ENCODE results near the gene ING2.

Gene ING2

DNA sequence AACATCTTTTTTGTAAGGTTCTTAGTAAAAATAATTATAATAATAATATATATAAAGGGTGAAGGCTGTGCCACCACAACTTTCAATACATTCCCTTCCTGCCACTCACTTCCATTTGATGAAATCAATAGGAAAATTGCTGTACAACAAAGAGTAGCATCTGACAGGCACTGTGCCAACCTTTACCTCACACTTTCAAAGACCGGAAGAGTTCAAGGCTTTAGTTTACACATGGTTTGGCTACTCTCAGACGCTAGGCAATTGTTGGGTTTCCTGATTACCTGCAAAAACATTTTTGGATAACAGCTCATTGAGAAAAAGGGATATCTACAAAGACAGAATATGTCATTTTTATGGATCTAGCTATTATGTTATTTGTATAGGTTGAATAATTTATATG is 5.5 kb upstream of the ING2 start:
- DNase-seq, result no peak

DNA sequence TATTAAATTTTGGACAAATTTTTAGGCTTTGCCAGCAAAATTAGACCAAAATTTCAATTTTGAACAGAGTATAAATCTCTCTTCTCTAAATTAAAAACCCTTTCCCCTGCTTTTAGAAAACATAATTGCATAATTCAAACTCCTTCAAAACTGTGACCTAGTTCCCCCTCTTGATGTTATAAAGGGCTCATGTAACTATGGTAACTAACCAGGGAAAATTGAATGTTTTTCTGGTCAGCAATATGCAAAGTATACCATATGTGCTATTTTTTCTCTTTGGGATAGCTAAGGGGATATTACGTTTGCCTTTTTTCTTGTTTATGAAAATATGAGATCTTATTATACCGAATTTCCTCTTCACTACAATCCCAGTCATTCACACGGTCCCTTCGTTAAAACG is 5.1 kb upstream of the ING2 start:
- DNase-seq, result no peak

DNA sequence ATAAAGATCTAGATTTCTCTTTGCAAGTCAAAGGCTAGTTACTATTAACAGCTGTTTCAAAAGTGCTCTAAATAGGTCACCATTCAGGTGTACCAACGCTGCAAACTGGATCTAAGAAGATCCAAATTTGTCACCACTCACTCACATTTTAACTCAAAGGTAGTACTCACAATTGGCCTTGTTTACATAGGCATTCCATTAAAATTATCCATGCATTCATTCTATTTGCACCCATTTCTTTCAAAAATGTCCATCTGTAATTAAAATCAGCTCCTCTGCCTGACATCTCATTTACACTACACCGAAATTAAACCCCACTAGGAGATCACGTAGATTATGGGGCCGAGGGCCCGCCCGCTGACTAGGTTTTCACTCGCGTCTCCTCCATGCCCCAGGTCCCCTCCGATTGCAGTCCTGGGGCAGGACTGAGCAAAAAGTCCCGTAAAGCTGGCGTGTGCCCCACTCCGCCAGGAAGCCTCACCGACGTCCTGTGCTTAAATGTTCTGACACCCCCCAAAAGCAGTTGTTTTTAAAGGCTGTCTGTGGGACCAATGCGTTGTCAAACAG is 1.3 kb upstream of the ING2 start:
- peak in 13 of 56 donors; percentile 29 to 74 (median 52) for DNase-seq

DNA sequence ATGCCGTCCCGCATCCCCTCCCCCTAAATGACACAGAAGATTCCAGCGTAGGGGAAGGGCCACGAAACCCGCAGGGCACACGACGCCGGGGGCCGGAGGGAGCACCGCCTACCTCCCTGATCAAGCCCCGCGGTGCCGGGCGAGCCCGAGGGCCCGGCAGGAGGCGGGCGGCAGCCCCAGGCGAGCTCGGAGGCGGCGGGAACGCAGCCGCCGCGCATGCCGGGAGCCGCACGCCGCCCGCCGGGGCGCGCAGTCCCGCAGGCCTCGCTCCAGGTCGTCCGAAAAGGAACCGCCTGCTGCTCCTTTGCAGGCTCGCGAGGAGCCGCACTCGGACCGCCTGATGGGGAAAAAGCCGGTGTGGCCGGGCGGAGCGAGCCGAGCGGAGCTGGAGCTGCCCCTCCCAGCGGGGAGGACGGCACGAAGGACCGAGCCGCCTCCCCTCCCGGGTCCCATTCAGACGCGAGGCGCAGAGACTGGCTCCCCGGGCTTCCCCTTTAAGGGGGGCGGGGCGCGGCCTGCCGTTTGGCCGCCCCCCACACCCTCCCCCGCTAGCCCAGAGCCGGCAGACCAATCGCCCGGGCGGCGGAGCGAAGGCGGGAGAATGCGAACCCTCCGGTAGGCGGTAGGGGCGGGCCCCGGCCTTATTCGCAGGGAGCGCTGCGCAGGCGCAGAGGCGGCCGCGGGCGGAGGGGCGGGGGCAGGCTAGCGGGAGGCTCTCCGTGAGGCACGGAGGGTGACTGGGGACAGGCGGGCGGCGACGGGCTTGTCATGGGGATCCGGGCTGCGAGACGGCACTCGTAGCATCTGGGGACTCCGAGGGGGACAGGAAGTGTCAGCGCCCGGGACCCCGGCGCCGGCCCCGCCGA is 561 bp upstream of the ING2 start:
- peak; percentile 69 to 99 (median 97) for DNase-seq

DNA sequence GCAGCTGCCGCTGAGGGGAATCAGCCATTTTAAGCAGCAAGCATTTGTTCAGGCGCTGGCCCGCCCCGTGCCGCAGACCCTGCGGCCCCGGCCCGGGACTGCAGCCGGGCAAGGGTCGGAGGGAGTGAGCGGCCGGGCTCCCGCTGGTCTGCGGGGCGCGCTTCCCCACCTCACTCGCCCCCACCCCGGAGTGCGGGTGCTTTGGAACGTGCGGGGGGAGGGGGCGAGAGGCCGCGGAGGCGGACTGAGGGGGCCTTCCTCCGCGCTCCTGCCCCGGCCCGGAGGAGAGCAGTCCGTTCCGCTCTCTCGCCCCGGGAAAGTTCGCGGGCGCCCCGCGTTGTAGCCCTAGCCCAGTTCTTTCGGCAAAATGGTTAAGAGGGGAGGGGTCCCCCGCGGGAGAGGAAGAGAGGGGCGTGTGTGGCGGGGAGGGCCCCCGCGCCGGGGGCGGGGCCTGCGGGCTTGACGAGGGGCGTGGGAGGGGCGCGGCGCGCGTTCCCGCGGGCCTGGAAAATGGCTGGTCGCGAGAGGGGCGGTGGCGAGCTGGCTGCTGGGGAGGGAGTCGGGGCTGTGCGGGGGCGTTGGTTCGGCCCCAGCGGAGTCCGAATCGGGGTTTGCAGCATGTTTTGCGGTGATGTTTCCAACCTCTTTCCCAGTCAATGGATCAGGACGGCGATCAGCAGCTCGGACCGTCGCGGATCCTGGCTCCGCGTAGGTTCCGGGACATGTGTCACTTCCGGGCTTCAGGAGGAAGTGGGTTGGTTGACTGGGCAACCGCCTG is 942 bp downstream of the ING2 start:
- DNase-seq, result peak; percentile 58 to 98 (median 90)

DNA sequence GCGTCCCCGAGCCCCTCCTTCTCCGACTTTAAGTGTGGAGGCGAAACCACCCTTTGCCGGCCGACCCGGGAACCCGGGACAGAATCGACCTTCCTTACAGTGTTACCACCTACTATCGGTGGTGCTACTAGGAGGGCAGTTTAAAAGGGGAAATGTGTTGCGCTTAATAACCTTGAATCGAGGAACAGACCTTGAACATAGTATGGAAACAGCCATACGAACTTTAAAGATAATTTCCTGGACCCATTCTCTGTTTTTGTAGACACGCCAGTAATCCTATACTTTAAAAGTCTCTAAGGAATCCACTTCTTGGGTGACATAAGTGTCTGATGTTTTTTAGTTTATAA is 1.5 kb downstream of the ING2 start:
- DNase-seq, result no peak

DNA sequence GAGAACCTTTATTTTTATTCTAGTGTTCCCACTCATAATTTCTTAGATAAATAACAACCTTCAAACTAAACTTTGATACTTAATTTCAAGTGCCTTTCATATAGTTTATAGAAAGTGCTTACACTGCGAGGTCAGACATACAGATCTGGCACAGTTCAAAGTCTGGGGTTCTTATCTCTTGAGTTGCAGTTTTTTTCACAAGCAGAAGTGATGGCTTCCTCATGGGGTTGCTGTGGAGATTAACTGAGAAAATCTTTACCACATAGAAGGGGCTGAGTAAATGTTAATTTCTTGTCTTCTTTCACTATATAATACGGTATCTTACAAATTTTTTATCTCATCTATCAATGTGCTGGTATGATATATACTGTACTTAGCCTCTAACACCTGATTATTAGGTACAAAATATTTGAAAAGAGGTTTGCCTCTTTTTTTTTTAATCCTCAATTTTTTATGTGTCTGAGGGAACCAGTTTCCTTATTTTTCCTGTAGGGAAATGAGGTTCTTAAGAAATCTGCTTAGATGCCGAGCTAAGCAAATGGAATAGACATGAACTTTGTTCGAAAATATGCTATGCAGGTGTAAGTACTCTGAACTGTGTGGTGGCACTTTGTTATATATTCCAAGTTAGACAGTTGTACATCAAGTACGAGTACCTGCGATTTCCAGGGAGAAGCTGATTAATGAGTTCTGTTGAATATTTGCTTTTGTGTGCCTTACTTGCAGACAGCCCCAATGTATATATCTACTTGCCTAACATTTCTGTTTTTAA is 3.3 kb downstream of the ING2 start:
- no peak for DNase-seq

DNA sequence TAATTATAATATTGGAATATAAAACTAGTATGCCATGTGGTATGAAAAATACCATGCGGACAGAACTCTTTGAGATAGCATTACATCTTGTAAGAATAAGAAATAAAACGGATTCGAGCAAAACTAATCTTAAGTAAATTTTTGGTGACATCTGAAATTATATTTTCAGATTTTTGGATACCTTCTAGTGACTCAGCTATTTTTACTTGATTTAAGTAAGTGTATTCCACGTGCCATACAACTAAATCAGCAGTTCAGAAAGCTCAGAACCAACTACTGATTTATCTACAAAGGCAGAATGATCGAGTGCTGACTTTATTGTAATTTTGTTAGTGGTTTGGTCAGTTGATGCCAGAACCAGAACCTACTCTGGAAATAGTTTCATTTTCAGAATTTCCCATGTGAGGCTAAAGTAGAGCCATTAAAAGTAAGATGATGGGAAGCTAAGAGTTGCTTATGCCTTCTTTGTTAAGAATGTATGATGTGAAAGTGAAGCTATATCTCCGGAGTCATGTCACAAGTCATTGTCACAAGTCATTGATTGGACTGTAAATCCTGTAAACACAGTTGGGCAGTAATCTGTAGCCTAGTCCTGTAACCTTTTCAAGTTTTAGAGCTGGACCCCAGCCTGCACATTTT is 4.0 kb downstream of the ING2 start:
- DNase-seq, result no peak

DNA sequence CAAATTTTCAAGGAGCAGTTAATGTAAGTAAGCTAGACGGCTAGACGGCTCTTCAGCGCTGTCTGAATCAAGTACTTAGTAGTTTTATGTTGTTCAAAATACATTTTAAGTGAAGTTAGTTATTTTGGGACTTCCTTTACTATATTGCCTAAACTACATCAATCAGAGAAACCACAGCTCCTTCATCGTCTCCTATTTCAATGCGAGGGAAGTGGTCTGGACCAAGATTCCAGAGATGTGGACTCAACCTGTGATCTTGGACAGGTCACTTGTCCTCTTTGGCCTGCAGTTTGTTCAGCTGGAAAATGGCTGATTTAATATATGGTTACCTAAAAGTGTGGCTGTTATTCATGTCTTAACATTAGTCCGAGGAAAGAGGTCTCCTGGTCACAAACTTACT is 10.6 kb downstream of the ING2 start:
- DNase-seq, result no peak

DNA sequence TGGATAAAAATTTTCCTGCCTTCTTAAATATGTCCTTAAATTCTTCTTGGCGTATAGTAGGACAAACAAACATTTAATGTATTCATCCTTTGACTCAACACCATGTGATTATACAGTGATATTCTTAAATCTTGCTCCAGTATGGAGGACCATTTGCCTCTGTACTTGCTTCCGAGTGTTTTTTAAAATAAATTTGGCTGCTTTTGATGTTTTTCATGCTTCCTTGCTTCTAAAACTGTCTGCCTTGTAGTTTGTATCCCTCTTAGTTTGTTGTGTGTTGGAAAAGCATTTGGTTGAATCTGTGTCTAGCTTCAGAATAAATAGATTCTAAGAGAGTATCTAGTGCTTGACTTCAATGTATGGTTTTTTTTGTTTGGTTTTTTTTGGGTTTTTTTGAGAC is 12.3 kb downstream of the ING2 start:
- no peak for DNase-seq

DNA sequence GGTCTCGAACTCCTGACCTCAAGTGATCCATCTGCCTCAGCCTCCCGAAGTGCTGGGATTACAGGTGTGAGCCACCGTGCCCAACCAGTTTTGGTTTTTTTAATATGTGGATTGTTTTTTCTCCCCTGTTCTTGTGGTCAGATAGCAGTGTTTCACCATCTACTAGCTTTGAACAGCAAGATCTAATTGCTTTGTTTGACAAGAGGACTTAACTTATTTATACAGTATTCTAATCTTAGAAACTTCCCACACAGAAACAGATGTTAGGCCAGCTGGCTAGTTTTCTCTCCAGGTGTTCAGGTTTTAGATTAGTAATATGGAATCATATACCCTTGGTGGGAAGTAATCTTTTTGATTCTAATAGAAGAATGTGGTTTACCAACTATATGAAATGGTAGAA is 12.9 kb downstream of the ING2 start:
- DNase-seq, result no peak

DNA sequence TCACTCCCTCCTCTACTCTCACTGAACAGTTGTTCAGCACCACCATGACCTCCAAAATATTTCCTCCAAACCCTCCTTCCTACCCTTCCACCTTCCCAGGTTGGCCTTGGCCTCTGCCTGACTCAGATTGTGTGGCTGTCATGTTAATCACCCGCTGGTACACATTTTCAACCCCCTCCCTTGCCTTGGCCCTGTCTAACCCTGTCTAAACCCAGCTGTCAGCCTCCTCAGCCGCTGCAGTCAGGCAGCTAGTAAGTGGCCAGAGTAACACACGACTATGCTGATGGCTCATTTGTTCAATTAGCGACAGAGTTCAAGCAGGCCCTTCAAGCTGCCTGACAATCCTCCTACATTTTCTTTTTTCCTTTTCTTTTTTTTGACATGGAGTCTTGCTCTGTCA is 18.0 kb downstream of the ING2 start:
- no peak for DNase-seq

DNA sequence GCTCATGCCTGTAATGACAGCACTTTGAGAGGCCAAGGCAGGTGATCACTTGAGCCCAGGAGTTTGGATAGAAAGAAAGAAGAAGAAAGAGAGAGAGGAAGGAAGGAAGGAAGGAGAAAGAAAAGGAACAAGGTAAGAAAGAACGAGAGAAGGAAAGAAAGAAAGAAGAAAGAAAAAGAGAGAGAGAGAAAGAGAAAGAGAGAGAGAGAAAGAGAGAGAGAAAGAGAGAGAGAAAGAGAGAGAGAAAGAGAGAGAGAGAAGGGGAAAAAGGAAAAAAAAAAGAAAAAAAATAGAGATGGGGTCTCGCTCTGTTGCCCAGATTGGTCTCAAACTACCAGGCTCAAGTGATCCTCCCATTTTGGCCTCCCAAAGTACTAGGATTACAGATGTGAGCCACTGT is 22.5 kb downstream of the ING2 start:
- DNase-seq, result no peak

DNA sequence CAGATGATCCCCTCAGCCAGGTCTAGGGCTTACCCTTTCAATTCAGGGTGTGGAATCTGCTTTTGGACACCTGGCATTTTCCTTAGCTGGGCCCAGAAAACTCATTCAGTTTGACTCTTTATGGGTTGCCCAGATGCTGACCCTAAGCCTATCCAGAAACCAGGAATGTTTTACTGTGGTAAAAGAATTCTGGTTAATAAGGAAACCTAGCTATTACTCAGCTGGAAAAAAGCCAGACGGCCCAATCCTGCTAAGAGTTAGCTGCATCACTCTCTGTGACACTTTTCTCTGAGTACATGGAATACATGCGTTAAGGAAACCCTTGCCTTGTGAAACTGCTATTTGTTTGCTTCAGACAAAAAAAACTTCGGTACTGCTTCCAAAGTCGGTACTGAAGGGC is 28.0 kb downstream of the ING2 start:
- no peak for DNase-seq

DNA sequence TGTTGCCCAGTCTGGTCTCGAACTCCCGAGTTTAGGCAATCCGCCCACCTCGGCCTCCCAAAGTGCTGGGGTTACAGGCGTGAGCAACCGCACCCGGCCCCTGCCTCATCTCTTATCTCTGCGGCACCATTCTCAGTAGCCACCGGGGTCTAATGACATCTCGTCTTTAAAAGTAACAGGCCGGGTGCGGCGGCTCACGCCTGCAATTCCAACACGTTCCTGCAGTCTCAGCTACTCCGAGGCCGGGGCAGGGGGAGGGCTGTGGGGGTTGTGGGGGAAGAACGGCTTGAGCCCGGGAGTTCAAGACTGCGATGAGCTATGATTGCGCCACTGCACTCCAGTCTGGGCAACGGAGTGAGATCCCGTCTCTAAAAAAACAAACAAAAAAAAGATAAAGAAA is 28.8 kb downstream of the ING2 start:
- no peak for DNase-seq

DNA sequence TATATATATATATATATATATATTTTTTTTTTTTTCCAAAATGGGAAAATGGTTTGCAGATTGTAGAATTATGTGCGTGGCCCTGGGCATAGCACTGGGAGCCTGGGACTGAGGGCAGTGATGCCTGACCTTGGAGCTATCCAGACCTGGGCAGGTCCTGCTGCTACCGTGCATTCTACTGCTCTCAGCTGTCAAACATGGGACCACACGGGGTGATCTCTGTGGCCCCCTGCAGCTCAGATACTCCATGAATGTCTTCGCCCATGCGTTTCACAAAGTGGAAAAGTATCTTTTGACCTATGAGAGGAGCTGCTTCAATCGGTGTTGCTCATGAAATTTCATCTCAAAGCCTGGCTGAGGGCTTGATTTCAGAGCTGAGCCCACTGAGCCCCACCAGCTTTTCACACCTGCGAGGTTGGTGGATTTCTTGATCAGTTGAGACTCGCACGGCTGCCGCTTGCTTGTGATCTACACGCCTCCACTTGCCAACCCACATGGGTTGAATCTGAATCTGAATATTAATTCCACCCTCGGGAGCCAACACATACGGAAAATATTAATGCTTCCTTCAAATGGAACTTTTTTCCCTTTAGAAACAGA is 35.7 kb downstream of the ING2 start:
- peak in 26 of 56 donors; percentile 1 to 66 (median 19) for DNase-seq

DNA sequence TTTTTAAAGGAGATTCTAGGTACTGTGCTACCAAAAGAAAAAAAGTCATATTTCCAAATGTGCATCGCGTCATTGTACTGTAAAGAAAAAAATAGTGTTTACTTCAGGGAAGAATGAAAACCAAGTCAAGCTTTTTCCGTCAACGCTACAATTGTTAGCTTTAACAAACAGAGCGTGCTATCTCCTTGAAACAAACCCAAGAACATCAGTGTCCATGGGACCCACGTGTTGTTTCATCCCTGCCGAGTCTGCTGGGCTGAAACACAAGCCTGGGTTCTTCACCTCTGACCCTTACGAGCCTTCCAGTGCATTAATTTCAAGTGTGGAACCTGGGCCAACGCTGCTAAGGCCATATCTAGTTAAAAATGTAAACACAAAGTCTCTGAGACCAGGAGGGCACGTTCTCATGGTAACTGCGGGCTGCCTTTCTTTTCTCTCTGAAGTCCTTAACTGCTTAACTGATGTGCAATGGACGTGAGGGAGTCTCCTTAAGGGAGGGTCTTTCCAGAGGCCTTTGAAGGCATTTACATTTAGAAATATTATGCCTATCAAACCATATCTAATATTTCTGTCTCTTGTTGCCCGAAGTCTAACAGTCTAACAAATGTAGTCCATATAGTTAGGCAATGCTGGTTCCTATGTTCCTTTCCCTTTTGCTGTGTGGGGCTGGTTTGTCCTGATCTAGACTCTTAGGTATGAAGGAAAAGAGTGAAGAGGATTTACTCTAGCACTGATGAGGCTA is 36.3 kb downstream of the ING2 start:
- no peak for DNase-seq

DNA sequence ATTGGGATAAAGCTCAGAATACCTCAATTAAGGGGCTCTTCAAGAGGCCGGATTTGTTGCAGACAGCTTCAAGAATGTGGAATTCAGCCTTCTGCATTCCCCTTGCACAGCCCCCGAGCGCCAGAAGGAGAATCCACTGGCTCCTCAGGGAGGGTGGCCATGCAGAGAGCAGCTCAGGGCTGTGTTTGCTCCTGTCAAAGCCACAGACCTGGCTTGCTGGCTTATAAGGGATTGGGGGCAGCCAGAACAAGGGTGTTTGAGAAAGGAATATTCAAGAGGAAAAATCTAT is 36.8 kb downstream of the ING2 start:
- DNase-seq, result no peak

DNA sequence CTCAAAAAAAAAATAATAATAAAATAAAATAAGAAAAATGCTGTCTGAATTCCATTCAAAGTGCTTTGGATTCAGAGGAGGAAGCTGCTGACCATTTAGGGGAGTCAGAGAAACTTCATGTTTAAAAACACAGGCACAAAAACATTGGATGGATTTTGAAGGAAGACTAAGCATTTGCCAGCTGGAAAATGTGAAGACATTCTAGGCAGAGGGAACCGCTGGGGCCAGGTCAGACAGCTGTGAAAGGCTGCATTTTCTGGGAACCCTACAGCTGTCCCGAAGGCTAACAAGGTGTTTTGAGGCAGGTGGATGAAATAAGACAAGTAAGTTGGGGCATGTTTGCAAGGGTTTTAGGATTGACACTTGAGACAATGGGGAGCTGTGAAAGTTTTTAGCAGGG is 38.6 kb downstream of the ING2 start:
- DNase-seq, result no peak

DNA sequence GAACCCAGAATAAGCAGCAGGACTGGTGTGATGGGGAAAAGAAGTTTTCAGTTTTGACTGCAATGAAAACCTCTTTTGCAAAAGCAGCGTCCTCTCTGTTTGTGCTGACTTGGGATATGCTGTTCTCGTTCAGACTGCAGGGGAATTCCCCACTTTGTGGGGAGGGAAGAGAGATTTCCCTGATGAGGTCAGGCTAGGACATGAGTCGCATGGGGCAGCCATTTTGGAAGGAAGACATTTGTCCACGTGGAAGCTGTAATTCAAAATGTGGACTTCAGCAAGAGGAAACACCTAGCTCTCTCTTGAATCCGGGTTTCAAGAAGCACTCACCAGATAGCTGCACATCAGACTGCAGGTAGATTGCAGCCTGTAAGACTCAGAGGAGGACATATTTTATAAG is 39.3 kb downstream of the ING2 start:
- DNase-seq, result no peak

Data from nucleus accumbens (tissue), 56 donors.